Fibroblast of mammary gland (primary cell): ENCODE measurements around the gene SREK1.

Experiments
- DNase-seq: peaks from one replicate; pipeline ENCODE4 v3.0.0-alpha.2; 2010; ENCODE audit warnings: low read depth
- H3K4me3 ChIP-seq: 2 replicates; pipeline ENCODE4 v1.5.1; 2011; ENCODE audit warnings: low read depth, mild to moderate bottlenecking, low read length, moderate library complexity; ENCODE audit not compliant: control insufficient read depth
- CTCF ChIP-seq: conservative IDR thresholded peaks from 2 replicates; pipeline ENCODE4 v1.5.1; 2011; ENCODE audit warnings: low read depth, low read length, inconsistent platforms; ENCODE audit not compliant: control insufficient read depth, insufficient read depth

The SREK1 gene

GRCh38 chr5:66157046-66157445 is 12.9 kb downstream of the SREK1 start:
- no peak for TF ChIP-seq CTCF
- DNase-seq: no peak
- H3K4me3 ChIP-seq: no peak overlapping the region

GRCh38 chr5:66161356-66161755 is 17.3 kb downstream of the SREK1 start:
- DNase-seq: no peak
- no peak overlapping the region for H3K4me3 ChIP-seq
- no peak for TF ChIP-seq CTCF

- DNase-seq: peak; percentile 77
- H3K4me3 ChIP-seq: no peak overlapping the region
- TF ChIP-seq CTCF: no peak
Observed at GRCh38 chr5:66164044-66164790, 20.1 kb downstream of the SREK1 start.

- TF ChIP-seq CTCF: no peak
- DNase-seq: no peak
- H3K4me3 ChIP-seq: no peak overlapping the region
Observed at GRCh38 chr5:66168226-66168625, 24.1 kb downstream of the SREK1 start.

- H3K4me3 ChIP-seq: no peak overlapping the region
- no peak for DNase-seq
- TF ChIP-seq CTCF: no peak
Observed at GRCh38 chr5:66169534-66169933, 25.4 kb downstream of the SREK1 start.

GRCh38 chr5:66170195-66170919 is 26.3 kb downstream of the SREK1 start:
- no peak for TF ChIP-seq CTCF
- no peak overlapping the region for H3K4me3 ChIP-seq
- DNase-seq: peak; percentile 11
